Body of pancreas (tissue), 4 donors: ENCODE data around the gene RAP1GAP2. TPM values are rescaled to one million over a fixed set of nuclear protein-coding genes. Genes with fewer than 3 reads are reported as not detected.

Experiments used
- ATAC-seq: fragments of 150-250 bp; one replicate; pipeline ENCODE4 v1.9.1; 2016
- DNase-seq, 4 donors: peaks; one replicate each; pipeline ENCODE4 v3.0.0-alpha.2; 2019
- H3K27ac ChIP-seq, 4 donors: fragments of 200-600 bp; sonication (generic); 1 replicate in 3 of 4; 2 replicates in 1 of 4; pipeline versions ENCODE4 v1.5.1 to v1.6.1; 2016 to 2019; ENCODE audit warnings: mild to moderate bottlenecking in 1 of 4, mixed read lengths in 1 of 4, moderate library complexity in 1 of 4
- H3K27me3 ChIP-seq, 2 donors: fragments of 200-600 bp; sonication (generic); one replicate each; pipeline ENCODE4 v1.6.0; 2016; ENCODE audit warnings: mild to moderate bottlenecking in 1 of 2
- H3K36me3 ChIP-seq, 2 donors: fragments of 200-600 bp; sonication (generic); replicated peaks in 1 of 2; 2 replicates each; pipeline ENCODE4 v1.5.1; 2016; ENCODE audit warnings: low read depth in 2 of 2; ENCODE audit not compliant: insufficient read depth in 1 of 2
- H3K4me1 ChIP-seq: fragments of 200-600 bp; sonication (generic); one replicate; pipeline ENCODE4 v1.6.0; 2016
- H3K4me3 ChIP-seq, 2 donors: fragments of 200-600 bp; sonication (generic); 1 replicate in 1 of 2; 2 replicates in 1 of 2; pipeline ENCODE4 v1.5.1; 2016 to 2019
- H3K9me3 ChIP-seq, 3 donors: fragments of 200-600 bp; sonication (generic); 1 replicate in 2 of 3; 2 replicates in 1 of 3; pipeline ENCODE4 v1.5.1; 2016
- POLR2A ChIP-seq, 3 donors: fragments of 450-650 bp; IDR thresholded peaks; one replicate each; pipeline ENCODE4 v1.6.1; 2016; ENCODE audit warnings: antibody characterized with exemption in 3 of 3, mild to moderate bottlenecking in 2 of 3
- WGBS, 2 donors: methylation state at CpG; one replicate each; pipeline ENCODE4 v1.1.5; 2017; 5-methylcytosine and 5-hydroxymethylcytosine counted together
- intact Hi-C: fragments of 100-400 bp; cut with DNase I; formaldehyde crosslinking; loops from one replicate; pipeline ENCODE4 v1.15.1; 2023
- total RNA-seq, 2 donors: library from RNA; depleted of rRNA; stranded (reverse); fragments of >200 nt; gene quantifications; one replicate each; pipeline ENCODE4 v1.1.0, GENCODE V29; 2016
- TF ChIP-seq, protein P1 (sequence below), 7 experiments: fragments of 450-650 bp in 4 of 7; fragments of 200-600 bp in 3 of 7; sonication (generic) in 3 of 7; IDR thresholded peaks; one replicate each; pipeline ENCODE4 v1.5.1; 2016 to 2019; ENCODE audit warnings: antibody characterized with exemption in 7 of 7

Gene RAP1GAP2
- total RNA-seq, 2 donors from 2014 or later: 21.8 to 81.1 TPM

DNA sequence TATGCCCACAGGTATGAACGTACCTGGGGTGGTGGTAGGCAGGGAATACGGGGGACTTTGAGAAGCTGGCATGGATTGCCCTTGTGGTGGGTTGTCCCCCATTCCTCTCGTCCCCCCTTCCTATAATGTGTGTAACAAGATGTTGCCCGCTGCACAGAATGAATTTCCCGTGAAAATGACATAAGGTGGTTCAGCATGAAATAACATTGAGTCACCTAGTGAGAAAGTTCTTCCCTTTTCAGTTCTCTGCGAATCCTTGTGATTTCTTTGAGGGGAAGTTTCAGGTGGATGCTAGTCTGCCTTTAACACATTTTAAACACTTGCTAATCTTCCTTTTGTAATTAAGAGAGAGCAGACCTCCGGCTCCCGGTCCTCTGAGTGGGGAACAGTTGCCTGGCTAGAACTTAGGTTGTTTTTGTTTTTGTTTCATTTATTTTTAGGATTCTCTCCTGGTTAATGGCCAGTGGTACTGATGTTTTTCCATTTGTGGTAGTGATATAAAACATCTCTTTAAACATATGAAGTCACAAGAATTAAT, 58.9 kb downstream of the RAP1GAP2 start:
- H3K4me3 ChIP-seq: peak overlapping the region; percentile 8 to 45
- intact Hi-C loops: no loop called here

GRCh38 chr17:2856727-2857126, 60.5 kb downstream of the RAP1GAP2 start:
- peak in 1 of 4 donors; percentile 46 for DNase-seq
- H3K4me3 ChIP-seq: no peak overlapping the region
- WGBS, 2 donors: 23 to 38% methylated on average over 5 of the region's 5 CpGs
- H3K36me3 ChIP-seq: no peaks in the 10 kb centered on the region
- peaks cover 59% of the 10 kb centered on the region for H3K4me1 ChIP-seq
- TF ChIP-seq, protein P1, sequence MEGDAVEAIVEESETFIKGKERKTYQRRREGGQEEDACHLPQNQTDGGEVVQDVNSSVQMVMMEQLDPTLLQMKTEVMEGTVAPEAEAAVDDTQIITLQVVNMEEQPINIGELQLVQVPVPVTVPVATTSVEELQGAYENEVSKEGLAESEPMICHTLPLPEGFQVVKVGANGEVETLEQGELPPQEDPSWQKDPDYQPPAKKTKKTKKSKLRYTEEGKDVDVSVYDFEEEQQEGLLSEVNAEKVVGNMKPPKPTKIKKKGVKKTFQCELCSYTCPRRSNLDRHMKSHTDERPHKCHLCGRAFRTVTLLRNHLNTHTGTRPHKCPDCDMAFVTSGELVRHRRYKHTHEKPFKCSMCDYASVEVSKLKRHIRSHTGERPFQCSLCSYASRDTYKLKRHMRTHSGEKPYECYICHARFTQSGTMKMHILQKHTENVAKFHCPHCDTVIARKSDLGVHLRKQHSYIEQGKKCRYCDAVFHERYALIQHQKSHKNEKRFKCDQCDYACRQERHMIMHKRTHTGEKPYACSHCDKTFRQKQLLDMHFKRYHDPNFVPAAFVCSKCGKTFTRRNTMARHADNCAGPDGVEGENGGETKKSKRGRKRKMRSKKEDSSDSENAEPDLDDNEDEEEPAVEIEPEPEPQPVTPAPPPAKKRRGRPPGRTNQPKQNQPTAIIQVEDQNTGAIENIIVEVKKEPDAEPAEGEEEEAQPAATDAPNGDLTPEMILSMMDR (IDR thresholded peaks at IDR 0.05): no peak
- TF ChIP-seq POLR2A (IDR thresholded peaks at IDR 0.05): no peak
- intact Hi-C loops: no loop called here
- no peak for ATAC-seq
- no peaks in the 10 kb centered on the region for H3K27me3 ChIP-seq
- no peaks in the 10 kb centered on the region for H3K9me3 ChIP-seq
- peak overlapping the region; percentile 2 to 90 (median 90) for H3K27ac ChIP-seq

More for the DNA sequence above, 58.9 kb downstream of the RAP1GAP2 start:
- Histone ChIP-seq H3K27ac (peak overlapping the region; percentile 83 to 90 (median 90)), H3K27me3 (no peaks in the 10 kb centered on the region), H3K9me3 (no peaks in the 10 kb centered on the region), H3K4me1 (peaks cover 46% of the 10 kb centered on the region), H3K36me3 (no peaks in the 10 kb centered on the region)
- 15 to 25% methylated on average over 8 of the region's 8 CpGs for WGBS, 2 donors
- peak in 1 of 3 donors; percentile 6 for TF ChIP-seq POLR2A (IDR thresholded peaks at IDR 0.05)
- TF ChIP-seq, protein P1 (IDR thresholded peaks at IDR 0.05): no peak
- DNase-seq (no peak), ATAC-seq (no peak)

- no peak for ATAC-seq
- H3K27ac ChIP-seq: peak overlapping the region in 2 of 4 donors; percentile 6 to 23
- no peak for DNase-seq
Measured at GRCh38 chr17:2860045-2860444, 63.8 kb downstream of the RAP1GAP2 start.

GRCh38 chr17:2860883-2861282, 64.6 kb downstream of the RAP1GAP2 start:
- 77 to 86% methylated on average over 11 of the region's 11 CpGs for WGBS, 2 donors
- no peak for ATAC-seq
- Histone ChIP-seq H3K27ac (peak overlapping the region in 3 of 4 donors; percentile 9 to 64 (median 39)), H3K9me3 (no peaks in the 10 kb centered on the region), H3K4me3 (no peak overlapping the region), H3K36me3 (no peaks in the 10 kb centered on the region), H3K4me1 (peaks cover 88% of the 10 kb centered on the region), H3K27me3 (no peaks in the 10 kb centered on the region)
- TF ChIP-seq, protein P1 (IDR thresholded peaks at IDR 0.05): no peak
- TF ChIP-seq POLR2A (IDR thresholded peaks at IDR 0.05): no peak
- DNase-seq: no peak
- intact Hi-C loops: no loop called here

More at GRCh38 chr17:2860045-2860444, 63.8 kb downstream of the RAP1GAP2 start:
- intact Hi-C loops: no loop called here
- Histone ChIP-seq H3K4me1 (peaks cover 83% of the 10 kb centered on the region), H3K27me3 (no peaks in the 10 kb centered on the region), H3K36me3 (no peaks in the 10 kb centered on the region), H3K4me3 (no peak overlapping the region), H3K9me3 (no peaks in the 10 kb centered on the region)
- TF ChIP-seq, protein P1 (IDR thresholded peaks at IDR 0.05): no peak
- TF ChIP-seq POLR2A (IDR thresholded peaks at IDR 0.05): no peak
- WGBS, 2 donors: 46 to 77% methylated on average over 4 of the region's 4 CpGs

DNA sequence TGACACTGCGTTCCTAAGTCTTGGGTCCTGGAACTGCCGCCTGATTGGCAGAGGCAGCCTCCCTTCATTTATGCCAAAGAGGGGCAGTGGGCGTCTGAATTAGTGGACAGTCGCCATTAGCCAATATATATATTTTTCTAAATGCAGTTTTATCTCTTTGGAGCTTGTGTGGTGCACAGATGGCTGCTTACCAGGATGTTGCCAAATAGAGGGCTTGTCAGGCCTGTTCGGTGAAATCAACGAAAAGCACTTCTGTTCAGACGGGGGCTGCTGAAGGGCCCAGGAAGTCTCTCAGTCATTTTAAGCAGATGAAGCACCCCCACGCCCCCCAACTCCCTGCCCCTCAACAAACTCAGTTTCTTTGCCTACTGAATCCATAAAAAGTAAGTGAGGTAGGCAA, 66.0 kb downstream of the RAP1GAP2 start:
- TF ChIP-seq, protein P1 (IDR thresholded peaks at IDR 0.05): no peak
- TF ChIP-seq POLR2A (IDR thresholded peaks at IDR 0.05): no peak
- Histone ChIP-seq H3K27ac (peak overlapping the region in 3 of 4 donors; percentile 64 to 73 (median 64)), H3K9me3 (no peaks in the 10 kb centered on the region), H3K27me3 (no peaks in the 10 kb centered on the region), H3K4me1 (peaks cover 83% of the 10 kb centered on the region), H3K4me3 (no peak overlapping the region), H3K36me3 (no peaks in the 10 kb centered on the region)
- intact Hi-C loops: no loop called here
- DNase-seq (peak in 2 of 4 donors; percentile 23 to 45), ATAC-seq (no peak)
- 38 to 40% methylated on average over 8 of the region's 8 CpGs for WGBS, 2 donors
